Esophagus squamous epithelium (tissue), 4 donors: ENCODE data around the gene KIR3DL3.
"Not testable (repeated sequence)": the region's sequence is repeated elsewhere in the genome, so short reads cannot be mapped to it uniquely, and the experiment has no call there.

Experiments
- POLR2A ChIP-seq, 4 donors: fragments of 450-650 bp; IDR thresholded peaks; one replicate each; pipeline ENCODE4 v1.6.1; 2017; ENCODE audit warnings: antibody characterized with exemption in 4 of 4, mild to moderate bottlenecking in 4 of 4, moderate library complexity in 3 of 4
- TF ChIP-seq, protein P1 (sequence below), 6 experiments: fragments of 450-650 bp in 4 of 6; fragments of 200-600 bp in 2 of 6; sonication (generic) in 2 of 6; IDR thresholded peaks; one replicate each; pipeline ENCODE4 v1.5.1; 2016 to 2019; ENCODE audit warnings: antibody characterized with exemption in 6 of 6, mild to moderate bottlenecking in 4 of 6, moderate library complexity in 4 of 6

DNA sequence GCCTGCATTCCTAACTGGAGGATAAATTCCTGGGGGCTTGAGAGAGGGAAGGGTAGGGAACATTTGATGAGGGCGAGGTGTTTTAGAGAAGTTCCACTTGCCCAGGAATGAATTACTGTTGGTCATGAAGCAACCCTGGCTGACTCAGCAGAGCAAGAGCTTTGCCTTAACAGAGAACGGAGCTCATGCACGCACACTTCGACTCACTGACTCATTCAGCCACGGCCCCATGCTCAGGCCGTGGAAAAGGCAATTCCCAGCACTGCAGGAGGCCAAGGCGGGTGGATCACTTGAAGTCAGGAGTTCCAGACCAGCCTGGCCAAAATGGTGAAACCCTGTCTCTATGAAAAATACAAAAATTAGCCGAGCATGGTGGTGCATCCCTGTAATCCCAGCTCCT is 40.0 kb downstream of the KIR3DL3 start:
- TF ChIP-seq, protein P1, sequence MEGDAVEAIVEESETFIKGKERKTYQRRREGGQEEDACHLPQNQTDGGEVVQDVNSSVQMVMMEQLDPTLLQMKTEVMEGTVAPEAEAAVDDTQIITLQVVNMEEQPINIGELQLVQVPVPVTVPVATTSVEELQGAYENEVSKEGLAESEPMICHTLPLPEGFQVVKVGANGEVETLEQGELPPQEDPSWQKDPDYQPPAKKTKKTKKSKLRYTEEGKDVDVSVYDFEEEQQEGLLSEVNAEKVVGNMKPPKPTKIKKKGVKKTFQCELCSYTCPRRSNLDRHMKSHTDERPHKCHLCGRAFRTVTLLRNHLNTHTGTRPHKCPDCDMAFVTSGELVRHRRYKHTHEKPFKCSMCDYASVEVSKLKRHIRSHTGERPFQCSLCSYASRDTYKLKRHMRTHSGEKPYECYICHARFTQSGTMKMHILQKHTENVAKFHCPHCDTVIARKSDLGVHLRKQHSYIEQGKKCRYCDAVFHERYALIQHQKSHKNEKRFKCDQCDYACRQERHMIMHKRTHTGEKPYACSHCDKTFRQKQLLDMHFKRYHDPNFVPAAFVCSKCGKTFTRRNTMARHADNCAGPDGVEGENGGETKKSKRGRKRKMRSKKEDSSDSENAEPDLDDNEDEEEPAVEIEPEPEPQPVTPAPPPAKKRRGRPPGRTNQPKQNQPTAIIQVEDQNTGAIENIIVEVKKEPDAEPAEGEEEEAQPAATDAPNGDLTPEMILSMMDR (IDR thresholded peaks at IDR 0.05): not testable (repeated sequence)
- not testable (repeated sequence) for TF ChIP-seq POLR2A (IDR thresholded peaks at IDR 0.05)
